Raji (cell line): ENCODE results near the gene UBAC1.

Experiments used
- POLR2A ChIP-seq: IDR thresholded peaks from 2 replicates; pipeline ENCODE4 v1.6.1; 2011; ENCODE audit warnings: low read depth, low read length, control low read depth; ENCODE audit not compliant: insufficient read depth

Gene UBAC1

DNA sequence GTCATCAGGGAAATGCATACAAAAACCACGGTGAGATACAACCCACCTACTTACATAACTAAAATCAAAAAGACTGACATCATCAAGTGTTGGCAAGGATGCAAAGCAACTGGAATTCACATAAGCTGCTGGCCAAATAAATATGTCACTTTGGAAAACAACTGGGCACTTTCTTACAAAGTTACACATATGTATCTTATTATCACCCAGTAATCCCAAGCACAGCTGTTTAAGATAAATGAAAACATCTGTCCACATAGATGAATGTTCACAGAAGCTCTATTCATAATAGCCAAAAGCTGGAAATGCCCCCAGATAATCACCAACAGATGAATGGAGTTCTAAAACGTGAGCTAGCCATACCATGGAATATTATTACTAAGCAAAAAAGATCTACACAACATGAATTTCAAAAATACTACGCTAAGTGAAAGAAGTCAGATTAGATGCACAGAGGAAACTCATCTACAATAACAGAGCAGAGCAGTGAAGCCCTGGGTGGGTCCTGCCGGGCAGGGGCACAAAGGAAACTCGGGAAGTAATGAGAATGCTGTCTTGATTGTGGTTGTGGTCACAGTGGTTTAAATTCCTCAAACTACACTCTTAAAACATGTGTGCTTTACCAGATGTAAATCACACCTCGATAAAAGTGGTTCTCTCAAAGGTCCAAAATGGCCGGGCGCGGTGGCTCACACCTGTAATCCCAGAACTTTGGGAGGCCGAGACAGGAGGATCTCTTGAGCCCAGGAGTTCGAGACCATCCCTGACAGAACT is 62.4 kb downstream of the UBAC1 start:
- TF ChIP-seq POLR2A, result no peak

DNA sequence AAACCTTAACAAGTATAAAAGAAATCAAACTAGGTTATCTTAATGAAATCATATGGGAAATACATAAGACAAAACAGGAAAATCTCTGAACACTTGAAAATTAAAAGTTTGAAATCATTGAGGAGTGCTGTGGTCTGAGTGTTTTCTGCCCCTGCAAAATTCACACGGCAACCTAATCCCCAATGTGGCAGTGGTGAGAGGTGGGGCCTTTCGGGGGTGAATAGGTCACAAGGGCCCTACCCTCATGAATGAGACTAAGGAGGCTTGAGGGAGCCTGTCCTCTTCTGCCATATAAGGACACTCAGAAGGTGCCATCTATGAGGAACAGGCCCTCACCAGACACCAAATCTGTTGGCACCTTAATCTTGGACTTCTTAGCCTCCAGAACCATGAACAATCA is 64.5 kb downstream of the UBAC1 start:
- TF ChIP-seq POLR2A, result no peak

DNA sequence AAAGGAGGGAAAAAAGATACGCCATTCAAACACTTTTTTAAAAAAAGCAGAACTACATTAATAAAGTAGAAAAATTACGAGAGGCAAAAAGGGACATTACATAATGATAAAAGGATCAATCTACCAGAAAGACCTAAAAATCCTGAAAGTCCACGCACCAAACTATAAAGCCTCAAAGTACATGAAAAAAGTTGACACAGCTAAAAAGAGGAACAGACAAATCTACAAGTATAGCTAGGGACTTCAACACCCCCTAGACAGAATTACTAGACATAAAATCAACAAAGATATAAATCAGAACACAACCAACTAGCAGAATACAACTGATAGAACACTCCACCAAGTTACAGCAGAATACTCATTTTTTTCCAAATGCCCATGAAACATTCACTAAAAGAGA is 65.0 kb downstream of the UBAC1 start:
- no peak for TF ChIP-seq POLR2A

DNA sequence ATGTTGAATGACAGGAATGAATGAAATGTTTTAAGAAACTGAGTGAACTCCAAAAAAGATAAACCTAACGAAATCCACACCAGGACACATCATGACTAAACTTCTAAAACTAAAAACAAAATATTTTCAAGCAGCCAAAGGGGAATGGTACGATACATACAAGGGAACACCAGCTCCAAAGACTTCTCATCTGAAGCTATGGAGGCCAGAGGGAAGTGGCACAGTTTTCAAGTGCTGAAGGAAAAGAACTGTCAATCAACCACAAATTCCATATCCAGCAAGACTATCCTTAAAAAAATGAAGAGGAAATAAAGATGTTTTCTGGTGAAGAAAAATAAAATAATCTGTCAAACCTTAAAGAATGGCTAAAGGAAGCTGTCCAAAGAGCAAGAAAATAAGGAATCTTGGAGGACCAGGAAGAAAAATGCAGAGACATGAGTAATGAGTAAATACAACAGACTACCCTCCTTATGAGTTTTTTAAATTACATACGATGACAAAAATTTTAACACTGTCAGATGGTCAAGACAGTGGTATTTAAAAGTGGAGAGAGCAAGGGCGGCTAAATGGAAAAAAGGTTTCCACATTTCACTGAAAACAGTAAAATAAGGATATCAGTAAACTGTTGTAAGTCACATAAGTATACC is 65.8 kb downstream of the UBAC1 start:
- TF ChIP-seq POLR2A, result no peak

DNA sequence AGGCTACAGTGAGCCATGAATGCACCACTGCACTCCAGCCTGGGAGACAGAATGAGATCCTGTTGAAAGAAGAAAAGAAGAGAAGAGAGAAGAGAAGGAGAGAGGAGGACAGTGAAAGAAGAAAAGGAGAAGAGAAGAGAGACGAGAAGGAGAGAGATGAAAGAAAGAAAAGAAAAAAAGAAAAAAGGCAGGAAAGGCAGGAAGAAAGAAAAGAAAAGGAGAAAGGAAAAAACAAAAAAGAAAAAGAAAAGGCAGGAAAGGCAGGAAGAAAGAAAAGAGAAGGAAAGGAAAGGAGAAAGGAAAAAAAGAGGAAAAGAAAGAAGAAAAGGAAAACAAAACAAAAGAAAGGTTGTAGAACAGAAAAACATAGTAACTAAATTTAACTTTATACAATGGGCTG is 68.1 kb downstream of the UBAC1 start:
- no peak for TF ChIP-seq POLR2A

DNA sequence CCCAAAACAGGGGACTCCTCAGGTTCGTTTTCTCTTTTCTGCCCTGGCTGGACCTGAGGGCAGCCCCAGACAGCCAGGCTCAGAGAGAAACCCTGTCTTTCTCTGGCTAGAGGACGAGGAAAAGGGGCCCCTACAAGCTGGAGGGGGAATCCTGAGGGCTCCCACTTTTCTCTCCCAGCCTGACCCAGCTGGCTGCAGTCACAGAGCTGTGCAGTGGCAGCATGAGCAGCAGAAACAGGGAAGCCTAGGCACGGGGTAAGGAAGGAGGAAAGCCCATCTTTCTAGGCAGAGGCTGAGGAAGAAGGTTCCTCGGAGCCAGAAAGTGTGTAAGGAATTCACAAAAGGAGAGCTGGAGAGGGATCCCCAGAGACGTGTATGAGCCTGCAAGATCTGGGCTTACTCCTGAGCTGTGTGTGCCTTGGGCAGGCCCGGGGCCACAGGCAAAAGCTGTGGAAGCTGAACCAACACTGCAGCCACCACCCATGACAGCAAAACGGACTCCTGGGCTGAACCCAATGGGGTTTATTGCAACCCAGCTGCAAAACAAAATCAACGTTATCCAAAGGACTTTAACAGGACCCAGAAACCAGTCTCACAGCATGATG is 70.0 kb downstream of the UBAC1 start:
- TF ChIP-seq POLR2A, result no peak

DNA sequence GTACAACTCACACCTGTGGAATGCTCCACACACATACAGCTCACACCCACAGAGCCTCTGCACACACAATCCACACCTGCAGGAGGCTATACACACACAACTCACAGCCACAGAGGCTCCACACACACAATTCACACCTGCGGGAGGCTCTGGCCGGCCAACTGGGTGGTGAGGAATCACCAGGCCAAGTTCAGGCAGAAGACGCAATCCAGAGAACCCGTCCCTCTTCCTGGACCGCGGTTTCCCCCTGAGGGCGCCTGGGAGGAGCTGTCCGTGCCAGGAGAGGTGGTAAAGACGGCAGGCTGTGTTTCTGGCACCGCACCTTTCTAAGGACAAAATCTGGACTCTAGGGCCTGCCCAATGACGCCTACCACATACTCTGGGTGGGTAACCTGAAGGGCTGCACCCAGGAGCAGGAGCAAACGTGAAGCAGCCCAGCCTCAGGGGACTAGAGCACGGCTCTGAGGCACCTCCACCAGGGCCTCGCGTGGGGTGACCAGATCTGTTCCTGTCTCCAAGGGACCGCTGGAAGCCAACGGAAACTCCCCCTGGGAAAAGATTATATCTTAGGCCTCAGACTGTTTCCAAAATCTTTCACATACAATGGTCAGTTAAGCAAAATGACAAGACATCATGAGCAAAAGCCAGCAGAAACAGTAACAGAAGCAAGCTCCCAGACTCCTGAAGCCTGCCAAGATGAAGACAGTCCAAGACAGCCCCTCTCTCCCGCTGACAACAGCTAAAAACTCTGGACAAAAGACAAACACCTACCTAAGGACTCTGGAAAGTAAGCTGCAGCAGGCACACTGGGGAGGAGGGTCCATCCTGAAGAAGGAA is 70.8 kb downstream of the UBAC1 start:
- no peak for TF ChIP-seq POLR2A

DNA sequence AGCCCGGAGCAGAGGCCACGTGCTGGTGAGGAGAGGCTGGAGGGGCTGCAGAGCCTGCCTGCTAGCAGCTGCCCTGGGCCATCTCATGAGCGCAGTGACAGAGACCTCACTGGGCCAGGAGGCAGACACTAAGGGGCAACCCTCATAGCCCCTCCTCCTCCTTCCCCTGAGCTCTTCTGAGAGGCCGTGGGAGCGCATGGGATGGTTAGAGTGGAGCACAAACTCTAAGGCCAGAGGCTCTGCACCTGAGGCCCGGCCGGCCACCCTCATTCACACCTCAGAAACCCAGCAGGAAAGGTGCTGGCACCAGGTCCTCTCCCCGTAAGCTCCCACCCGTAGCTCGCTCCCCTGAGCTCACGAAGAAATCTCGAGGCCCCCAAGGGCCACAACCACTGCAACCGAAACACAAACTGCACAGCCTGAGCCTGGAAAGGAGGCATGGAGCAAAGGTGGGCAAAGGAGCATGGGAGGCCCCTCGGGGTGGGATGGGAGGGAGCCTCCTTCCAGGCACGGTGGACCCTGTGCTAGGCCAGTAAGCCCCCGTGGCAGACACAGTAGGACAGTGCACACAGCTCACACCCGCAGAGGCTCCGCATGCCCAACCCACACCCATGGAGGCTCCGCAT is 71.5 kb downstream of the UBAC1 start:
- TF ChIP-seq POLR2A, result no peak

DNA sequence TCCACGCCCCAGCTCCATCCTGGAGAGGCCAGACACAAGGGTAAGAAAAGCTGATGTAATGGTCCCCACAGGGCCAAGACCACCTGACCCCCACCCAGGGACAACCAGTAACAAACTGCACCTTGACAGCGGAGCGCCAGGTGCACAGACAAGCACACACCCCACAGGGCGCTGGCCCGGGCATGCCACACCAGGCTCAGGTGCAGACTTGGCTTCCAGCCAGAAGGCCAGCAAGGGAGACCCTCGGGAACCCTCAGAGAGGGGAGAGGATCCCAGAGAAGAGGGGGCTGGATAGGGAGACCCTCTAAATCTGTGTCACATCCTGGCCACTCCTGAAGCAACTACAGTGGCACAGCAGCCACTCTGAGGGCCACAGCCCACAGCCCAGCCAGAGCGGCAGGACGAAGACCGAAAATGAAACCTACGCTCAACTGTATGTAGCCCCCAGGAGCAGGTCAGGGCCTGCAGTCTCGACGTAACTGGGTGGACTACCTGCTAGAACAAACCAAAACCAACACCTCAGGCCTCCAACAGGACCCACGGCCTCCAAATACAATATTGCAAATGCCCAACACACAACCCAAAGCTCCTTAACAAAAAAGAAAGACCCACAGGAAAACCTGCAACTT is 72.3 kb downstream of the UBAC1 start:
- TF ChIP-seq POLR2A, result no peak

DNA sequence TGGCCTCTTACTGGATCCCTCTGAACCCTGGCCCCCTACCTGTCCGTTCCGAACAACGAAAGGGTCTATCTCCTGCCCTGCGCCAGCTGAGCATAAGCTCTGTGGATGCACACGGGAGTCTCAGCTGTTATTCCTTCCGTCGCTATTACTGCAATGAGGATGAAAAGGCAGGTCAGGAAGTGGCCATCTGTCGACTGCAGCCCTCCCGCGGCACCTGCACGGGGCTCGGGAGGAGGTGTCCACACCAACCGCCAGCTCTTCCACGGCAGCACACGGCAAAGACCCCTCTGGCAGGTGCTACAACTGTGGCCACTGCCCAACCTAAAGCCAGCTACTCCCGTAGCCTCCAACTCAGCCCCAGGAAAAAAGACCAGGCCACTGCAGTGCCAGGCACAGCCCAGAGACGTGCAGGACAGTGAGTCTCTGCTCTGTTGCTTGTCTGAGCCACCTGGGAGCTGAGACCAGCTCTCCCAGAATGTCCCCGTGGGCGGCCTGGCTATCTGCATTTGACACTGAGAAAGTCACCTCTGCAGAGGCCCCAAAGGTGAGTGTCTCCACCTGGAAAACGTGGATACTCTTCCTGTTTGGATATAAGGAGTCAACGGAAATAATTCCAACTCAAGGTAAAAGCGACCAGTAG is 72.9 kb downstream of the UBAC1 start:
- TF ChIP-seq POLR2A, result no peak

DNA sequence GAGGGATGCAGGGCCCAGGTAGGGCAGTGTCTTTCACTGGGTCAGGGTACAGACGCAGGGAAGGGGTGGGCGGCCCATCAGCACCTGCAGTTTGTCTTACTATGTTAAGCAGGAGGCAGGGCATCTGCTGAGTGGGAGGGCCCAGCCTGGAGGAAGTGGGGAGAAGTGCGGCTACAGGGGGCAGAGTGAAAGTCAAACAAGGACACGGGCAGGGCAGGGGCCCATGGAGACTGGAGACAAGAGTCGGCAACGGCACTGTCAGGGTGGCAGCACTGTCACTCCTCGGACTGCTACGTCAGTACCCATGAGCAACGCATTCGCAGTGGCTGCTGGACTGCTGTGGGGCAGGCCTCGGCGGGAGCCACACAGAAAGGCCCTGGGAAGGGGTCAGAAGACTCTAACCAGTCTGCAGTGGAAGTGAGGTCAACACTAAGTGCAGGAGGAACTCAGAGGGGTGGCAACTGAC is 73.6 kb downstream of the UBAC1 start:
- no peak for TF ChIP-seq POLR2A

DNA sequence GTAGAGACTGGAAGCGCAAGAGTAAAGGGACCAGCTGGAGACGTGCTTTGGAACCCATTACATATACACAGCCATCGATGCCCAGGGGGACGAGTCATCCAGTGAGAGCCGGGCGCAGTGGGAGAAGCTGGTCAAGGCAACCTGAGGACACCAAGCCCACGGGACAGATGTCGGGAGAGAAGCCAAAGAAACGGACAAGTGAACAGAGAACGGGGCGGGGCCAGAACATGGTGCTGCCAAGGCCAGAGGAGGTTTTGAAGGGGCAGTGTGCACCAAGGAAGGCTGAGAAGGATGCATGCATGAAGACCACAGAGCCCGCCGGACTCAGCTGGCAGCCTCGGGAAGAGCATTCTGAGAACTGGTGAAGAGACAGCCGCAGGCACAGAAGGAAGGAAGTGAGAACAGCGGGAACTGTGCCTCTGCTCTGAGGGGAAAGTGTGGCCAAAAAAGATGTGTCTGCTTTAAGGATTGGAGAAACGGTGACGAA is 74.1 kb downstream of the UBAC1 start:
- no peak for TF ChIP-seq POLR2A

DNA sequence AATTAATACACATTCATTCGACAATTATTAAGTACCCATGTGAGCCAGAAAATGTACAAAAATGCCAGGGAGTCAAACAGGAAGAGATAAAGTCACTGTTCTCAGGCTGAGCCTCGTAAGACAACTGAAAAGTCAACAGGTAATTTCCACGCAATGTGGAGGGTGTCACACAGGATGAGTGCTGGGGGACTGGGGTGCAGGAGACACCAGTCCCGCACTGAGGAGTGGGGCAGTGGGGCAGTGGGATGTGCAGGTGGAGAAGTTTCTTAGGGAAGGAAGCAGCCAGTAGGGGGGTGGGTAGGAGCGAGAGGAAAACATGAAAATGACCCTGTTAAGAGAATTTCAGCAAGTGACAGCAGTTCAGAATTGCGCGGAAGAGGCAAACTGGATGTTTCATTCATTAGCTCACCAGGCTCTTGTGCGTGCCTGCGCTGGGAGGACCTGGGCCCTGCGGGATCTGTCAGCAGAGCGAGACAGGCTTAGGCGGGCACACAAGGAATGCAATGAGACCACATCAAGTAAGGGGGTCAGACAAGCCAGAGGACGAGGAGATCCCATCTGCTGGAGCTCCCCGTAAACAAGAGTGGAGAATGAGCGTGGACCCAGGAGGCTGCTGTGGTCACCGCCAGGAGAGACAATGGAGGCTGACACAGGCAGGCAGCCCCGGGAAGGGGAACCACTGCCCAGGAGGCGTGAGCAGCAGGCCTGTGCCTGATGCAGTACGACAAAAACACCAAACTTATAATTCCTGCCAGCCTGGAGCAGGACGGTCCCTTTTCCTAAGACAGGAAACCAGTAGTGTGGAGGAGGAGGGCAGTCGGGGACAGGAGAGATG is 74.8 kb downstream of the UBAC1 start:
- no peak for TF ChIP-seq POLR2A

DNA sequence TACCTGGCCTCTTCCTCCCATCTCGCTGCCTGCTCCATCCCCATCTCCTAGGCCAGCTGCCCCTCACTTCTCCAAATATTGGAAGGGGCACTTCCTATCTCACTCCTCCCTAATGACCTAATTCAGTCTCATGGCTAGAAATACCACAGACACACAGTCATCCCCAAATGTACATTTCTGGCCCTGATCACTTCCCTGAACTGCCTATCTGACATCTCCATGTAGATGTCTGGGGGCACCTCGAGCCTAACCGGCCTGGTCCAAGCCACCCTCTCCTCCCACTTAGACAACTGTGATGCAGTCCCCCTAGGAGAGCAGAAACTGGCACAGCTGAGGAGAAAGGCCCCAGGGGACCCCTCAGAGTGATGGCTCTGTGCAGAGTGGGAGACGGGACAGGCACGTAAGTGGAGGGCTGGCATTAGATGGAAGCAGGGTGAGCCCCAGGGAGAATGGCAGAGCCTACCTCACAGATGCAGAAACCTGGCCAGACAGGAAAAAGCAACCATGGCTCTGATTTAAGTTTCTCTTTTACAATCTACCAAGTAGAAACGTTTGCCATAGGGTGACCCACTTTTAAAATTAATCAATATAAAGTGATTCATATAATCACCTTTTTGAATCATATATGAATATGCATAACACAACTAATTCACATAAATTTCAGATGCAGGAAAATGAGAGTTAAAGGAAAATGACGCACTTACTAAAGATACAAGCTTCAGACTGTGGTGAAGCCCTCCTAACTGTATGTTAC is 75.9 kb downstream of the UBAC1 start:
- TF ChIP-seq POLR2A, result no peak
